ENCODE measurements around the gene PAX5.

The PAX5 gene

GRCh38 chr9:36945999-36946398, 88.1 kb downstream of the PAX5 start:
- Histone ChIP-seq H3K4ac (ENCODE audit: low read length) (no peak overlapping the region), H3K27me3 (ENCODE audit: control insufficient read depth in 3 of 3, insufficient read depth in 3 of 3, low read depth in 1 of 3, low read length in 3 of 3) (no peaks in the 10 kb centered on the region), H3K9me3 (replicated peaks in 1 of 2; ENCODE audit: control insufficient read depth in 2 of 2, insufficient read depth in 1 of 2, low read depth in 1 of 2, low read length in 2 of 2) (no peaks in the 10 kb centered on the region), H3K79me1 (ENCODE audit: low read depth, low read length) (no peaks in the 10 kb centered on the region), H4K91ac (ENCODE audit: low read depth, low read length, poor library complexity) (no peak overlapping the region), H3K4me2 (ENCODE audit: insufficient read depth, low read length, poor library complexity, severe bottlenecking) (no peak overlapping the region), H3K9ac (ENCODE audit: low read depth, low read length, poor library complexity) (no peak overlapping the region), H2AK5ac (ENCODE audit: low read depth, low read length) (no peak overlapping the region), H3K23ac (ENCODE audit: low read depth, low read length, poor library complexity) (no peak overlapping the region), H3K14ac (ENCODE audit: low read length) (no peak overlapping the region), H3K27ac (replicated peaks; ENCODE audit: low read length) (no peak overlapping the region), H4K8ac (ENCODE audit: low read depth, low read length) (no peak overlapping the region), H2BK12ac (ENCODE audit: low read length) (no peak overlapping the region), H3K4me1 (ENCODE audit: control insufficient read depth in 2 of 2, insufficient read depth in 1 of 2, low read depth in 1 of 2, low read length in 2 of 2) (no peaks in the 10 kb centered on the region), H2BK15ac (ENCODE audit: low read length) (no peak overlapping the region), H3K18ac (ENCODE audit: low read length) (no peak overlapping the region), H2BK120ac (ENCODE audit: low read depth, low read length) (no peak overlapping the region), H3K4me3 (ENCODE audit: low read length in 2 of 2) (no peak overlapping the region), H2BK5ac (ENCODE audit: low read length) (no peak overlapping the region), H2AFZ (ENCODE audit: low read length) (no peak overlapping the region), H3K36me3 (replicated peaks in 1 of 2; ENCODE audit: control insufficient read depth in 2 of 2, insufficient read depth in 2 of 2, low read length in 2 of 2) (peaks cover 0 to 34% of the 10 kb centered on the region in 2 donors)
- DNase-seq (ENCODE audit: low spot score): no peak
- WGBS, 2 donors (ENCODE audit: extremely low coverage in 2 of 2, insufficient read length in 2 of 2, insufficient replicate concordance in 1 of 2): no CpG with 5 or more reads among the region's 14 CpGs

- no CpG with 5 or more reads among the region's 8 CpGs for WGBS, 2 donors (ENCODE audit: extremely low coverage in 2 of 2, insufficient read length in 2 of 2, insufficient replicate concordance in 1 of 2)
- H2BK5ac ChIP-seq (ENCODE audit: low read length): no peak overlapping the region
- no peak overlapping the region for H2BK15ac ChIP-seq (ENCODE audit: low read length)
- no peak overlapping the region for H3K27ac ChIP-seq (replicated peaks; ENCODE audit: low read length)
- H3K4me3 ChIP-seq (ENCODE audit: low read length in 2 of 2): peak overlapping the region in 1 of 2 donors; percentile 8
- H4K8ac ChIP-seq (ENCODE audit: low read depth, low read length): no peak overlapping the region
- H4K91ac ChIP-seq (ENCODE audit: low read depth, low read length, poor library complexity): no peak overlapping the region
- H3K18ac ChIP-seq (ENCODE audit: low read length): no peak overlapping the region
- H3K14ac ChIP-seq (ENCODE audit: low read length): no peak overlapping the region
- no peak overlapping the region for H3K23ac ChIP-seq (ENCODE audit: low read depth, low read length, poor library complexity)
- no peaks in the 10 kb centered on the region for H3K9me3 ChIP-seq (replicated peaks in 1 of 2; ENCODE audit: control insufficient read depth in 2 of 2, insufficient read depth in 1 of 2, low read depth in 1 of 2, low read length in 2 of 2)
- H3K4me2 ChIP-seq (ENCODE audit: insufficient read depth, low read length, poor library complexity, severe bottlenecking): no peak overlapping the region
- H3K9ac ChIP-seq (ENCODE audit: low read depth, low read length, poor library complexity): no peak overlapping the region
- DNase-seq (ENCODE audit: low spot score): no peak
- no peak overlapping the region for H2AFZ ChIP-seq (ENCODE audit: low read length)
- H2AK5ac ChIP-seq (ENCODE audit: low read depth, low read length): no peak overlapping the region
- H3K79me1 ChIP-seq (ENCODE audit: low read depth, low read length): no peaks in the 10 kb centered on the region
- peaks cover 0 to 40% of the 10 kb centered on the region in 2 donors for H3K36me3 ChIP-seq (replicated peaks in 1 of 2; ENCODE audit: control insufficient read depth in 2 of 2, insufficient read depth in 2 of 2, low read length in 2 of 2)
- no peaks in the 10 kb centered on the region for H3K27me3 ChIP-seq (ENCODE audit: control insufficient read depth in 3 of 3, insufficient read depth in 3 of 3, low read depth in 1 of 3, low read length in 3 of 3)
- H2BK12ac ChIP-seq (ENCODE audit: low read length): no peak overlapping the region
- no peak overlapping the region for H3K4ac ChIP-seq (ENCODE audit: low read length)
- H3K4me1 ChIP-seq (ENCODE audit: control insufficient read depth in 2 of 2, insufficient read depth in 1 of 2, low read depth in 1 of 2, low read length in 2 of 2): no peaks in the 10 kb centered on the region
- no peak overlapping the region for H2BK120ac ChIP-seq (ENCODE audit: low read depth, low read length)
Observed at GRCh38 chr9:36942891-36943290, 91.2 kb downstream of the PAX5 start.

- no CpG with 5 or more reads among the region's 6 CpGs for WGBS, 2 donors (ENCODE audit: extremely low coverage in 2 of 2, insufficient read length in 2 of 2, insufficient replicate concordance in 1 of 2)
- no peak overlapping the region for H2BK120ac ChIP-seq (ENCODE audit: low read depth, low read length)
- H3K4me1 ChIP-seq (ENCODE audit: control insufficient read depth in 2 of 2, insufficient read depth in 1 of 2, low read depth in 1 of 2, low read length in 2 of 2): no peaks in the 10 kb centered on the region
- H3K27me3 ChIP-seq (ENCODE audit: control insufficient read depth in 3 of 3, insufficient read depth in 3 of 3, low read depth in 1 of 3, low read length in 3 of 3): no peaks in the 10 kb centered on the region
- no peak overlapping the region for H2BK12ac ChIP-seq (ENCODE audit: low read length)
- no peak for DNase-seq (ENCODE audit: low spot score)
- H3K23ac ChIP-seq (ENCODE audit: low read depth, low read length, poor library complexity): no peak overlapping the region
- H3K79me1 ChIP-seq (ENCODE audit: low read depth, low read length): no peaks in the 10 kb centered on the region
- H4K8ac ChIP-seq (ENCODE audit: low read depth, low read length): no peak overlapping the region
- no peak overlapping the region for H2AFZ ChIP-seq (ENCODE audit: low read length)
- H3K4me2 ChIP-seq (ENCODE audit: insufficient read depth, low read length, poor library complexity, severe bottlenecking): no peak overlapping the region
- H3K4me3 ChIP-seq (ENCODE audit: low read length in 2 of 2): no peak overlapping the region
- H4K91ac ChIP-seq (ENCODE audit: low read depth, low read length, poor library complexity): no peak overlapping the region
- H2BK15ac ChIP-seq (ENCODE audit: low read length): no peak overlapping the region
- no peak overlapping the region for H3K4ac ChIP-seq (ENCODE audit: low read length)
- no peak overlapping the region for H3K14ac ChIP-seq (ENCODE audit: low read length)
- no peak overlapping the region for H2AK5ac ChIP-seq (ENCODE audit: low read depth, low read length)
- no peak overlapping the region for H3K9ac ChIP-seq (ENCODE audit: low read depth, low read length, poor library complexity)
- no peak overlapping the region for H3K18ac ChIP-seq (ENCODE audit: low read length)
- H3K27ac ChIP-seq (replicated peaks; ENCODE audit: low read length): no peak overlapping the region
- peaks cover 0 to 42% of the 10 kb centered on the region in 2 donors for H3K36me3 ChIP-seq (replicated peaks in 1 of 2; ENCODE audit: control insufficient read depth in 2 of 2, insufficient read depth in 2 of 2, low read length in 2 of 2)
- no peak overlapping the region for H2BK5ac ChIP-seq (ENCODE audit: low read length)
- no peaks in the 10 kb centered on the region for H3K9me3 ChIP-seq (replicated peaks in 1 of 2; ENCODE audit: control insufficient read depth in 2 of 2, insufficient read depth in 1 of 2, low read depth in 1 of 2, low read length in 2 of 2)
Observed at GRCh38 chr9:36941441-36941840, 92.6 kb downstream of the PAX5 start.

GRCh38 chr9:36940881-36941280, 93.2 kb downstream of the PAX5 start:
- no peak overlapping the region for H3K4me2 ChIP-seq (ENCODE audit: insufficient read depth, low read length, poor library complexity, severe bottlenecking)
- H3K4me3 ChIP-seq (ENCODE audit: low read length in 2 of 2): no peak overlapping the region
- no peak overlapping the region for H3K23ac ChIP-seq (ENCODE audit: low read depth, low read length, poor library complexity)
- no peak for DNase-seq (ENCODE audit: low spot score)
- H3K79me1 ChIP-seq (ENCODE audit: low read depth, low read length): no peaks in the 10 kb centered on the region
- no peak overlapping the region for H3K14ac ChIP-seq (ENCODE audit: low read length)
- H3K9ac ChIP-seq (ENCODE audit: low read depth, low read length, poor library complexity): no peak overlapping the region
- no peaks in the 10 kb centered on the region for H3K4me1 ChIP-seq (ENCODE audit: control insufficient read depth in 2 of 2, insufficient read depth in 1 of 2, low read depth in 1 of 2, low read length in 2 of 2)
- no peaks in the 10 kb centered on the region for H3K27me3 ChIP-seq (ENCODE audit: control insufficient read depth in 3 of 3, insufficient read depth in 3 of 3, low read depth in 1 of 3, low read length in 3 of 3)
- no peaks in the 10 kb centered on the region for H3K9me3 ChIP-seq (replicated peaks in 1 of 2; ENCODE audit: control insufficient read depth in 2 of 2, insufficient read depth in 1 of 2, low read depth in 1 of 2, low read length in 2 of 2)
- WGBS, 2 donors (ENCODE audit: extremely low coverage in 2 of 2, insufficient read length in 2 of 2, insufficient replicate concordance in 1 of 2): no CpG with 5 or more reads among the region's 7 CpGs
- H2BK15ac ChIP-seq (ENCODE audit: low read length): peak overlapping the region; percentile 4
- H2BK120ac ChIP-seq (ENCODE audit: low read depth, low read length): no peak overlapping the region
- peaks cover 0 to 45% of the 10 kb centered on the region in 2 donors for H3K36me3 ChIP-seq (replicated peaks in 1 of 2; ENCODE audit: control insufficient read depth in 2 of 2, insufficient read depth in 2 of 2, low read length in 2 of 2)
- H4K8ac ChIP-seq (ENCODE audit: low read depth, low read length): no peak overlapping the region
- no peak overlapping the region for H3K18ac ChIP-seq (ENCODE audit: low read length)
- no peak overlapping the region for H2BK12ac ChIP-seq (ENCODE audit: low read length)
- no peak overlapping the region for H2AK5ac ChIP-seq (ENCODE audit: low read depth, low read length)
- H4K91ac ChIP-seq (ENCODE audit: low read depth, low read length, poor library complexity): no peak overlapping the region
- no peak overlapping the region for H3K27ac ChIP-seq (replicated peaks; ENCODE audit: low read length)
- H3K4ac ChIP-seq (ENCODE audit: low read length): no peak overlapping the region
- no peak overlapping the region for H2BK5ac ChIP-seq (ENCODE audit: low read length)
- no peak overlapping the region for H2AFZ ChIP-seq (ENCODE audit: low read length)
